ENCODE data around the gene LRCH3.

- TF ChIP-seq POLR2A (IDR thresholded peaks at IDR 0.05) (no peak), CTCF (IDR thresholded peaks at IDR 0.05) (no peak)
Measured at GRCh38 chr3:197750858-197751737, 40.0 kb upstream of the LRCH3 start.
